Measurements from ENCODE around the gene PCSK2. TPM values are rescaled to one million over a fixed set of nuclear protein-coding genes. Genes with fewer than 3 reads are reported as not detected.
A peak's percentile ranks its signal among the peaks of the same experiment; 100 is the strongest.

The PCSK2 gene
- total RNA-seq, 1 experiment from 2014 or later, result not detected

DNA sequence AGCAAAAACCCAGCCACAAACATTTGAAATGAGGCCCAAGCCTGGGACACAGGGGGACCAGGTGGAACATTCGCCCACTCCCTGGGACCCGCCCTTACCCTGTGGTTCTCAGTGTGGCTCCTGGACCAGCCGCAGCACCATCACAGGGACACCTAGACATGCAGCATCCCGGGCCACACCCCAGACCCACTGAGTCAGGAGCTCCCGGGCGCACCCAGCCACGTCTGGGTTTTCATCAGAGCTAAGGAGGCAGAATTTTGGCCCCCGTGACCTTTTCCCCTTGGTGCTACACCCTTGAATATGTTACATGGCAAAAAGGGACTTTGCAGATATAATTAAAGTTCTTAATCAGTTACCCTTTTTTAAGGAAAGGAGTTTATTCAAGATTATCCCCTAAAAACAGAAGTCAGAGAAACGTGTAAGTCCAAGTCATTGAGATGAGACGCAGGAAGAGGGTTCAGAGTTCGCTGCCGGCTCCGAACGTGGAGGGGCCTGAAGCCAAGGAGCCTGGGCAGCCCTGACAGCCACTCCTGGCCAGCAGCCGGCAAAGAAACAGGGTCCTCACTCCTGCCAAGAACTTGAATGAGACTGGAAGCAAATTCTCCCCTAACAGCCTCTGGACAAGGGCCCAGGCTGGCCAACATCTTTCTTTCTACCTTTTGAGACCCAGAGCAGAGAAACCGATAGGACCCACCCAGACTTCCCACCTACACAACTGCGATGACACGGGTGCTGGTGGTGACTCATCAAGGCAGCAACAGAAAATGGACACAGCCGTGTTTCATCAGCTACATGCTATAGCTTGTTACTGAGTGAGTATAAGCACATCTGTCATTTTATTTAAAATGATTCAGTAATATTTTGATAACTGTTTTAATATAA, 279.0 kb downstream of the PCSK2 start:
- Mint-ChIP-seq H3K4me1 (ENCODE audit: low read depth, unreplicated experiment) (peaks cover 7% of the 10 kb centered on the region), H3K4me3 (ENCODE audit: low read depth, unreplicated experiment) (peak overlapping the region; percentile 56), H3K36me3 (ENCODE audit: insufficient read depth, unreplicated experiment) (no peaks in the 10 kb centered on the region), H3K27me3 (ENCODE audit: unreplicated experiment) (no peaks in the 10 kb centered on the region), H3K27ac (ENCODE audit: unreplicated experiment) (no peak overlapping the region), H3K9me3 (ENCODE audit: low read depth, unreplicated experiment) (no peaks in the 10 kb centered on the region)
- CTCF ChIA-PET, result interaction anchor here (1.0 to 1.2 kb wide), 2 partner anchors 144 to 433 kb away, joined by 3 to 4 read pairs; no protein-coding TSS in a partner anchor
- DNase-seq, result no peak
- intact Hi-C loops (cut with micrococcal nuclease; ENCODE audit: unreplicated experiment), result loop anchor here (10.0 kb wide), 2 partner anchors 109 to 489 kb away; no protein-coding TSS in a partner anchor
- BruUV-seq (replicated peaks), result no TSS peak
- TF ChIP-seq, protein P1, sequence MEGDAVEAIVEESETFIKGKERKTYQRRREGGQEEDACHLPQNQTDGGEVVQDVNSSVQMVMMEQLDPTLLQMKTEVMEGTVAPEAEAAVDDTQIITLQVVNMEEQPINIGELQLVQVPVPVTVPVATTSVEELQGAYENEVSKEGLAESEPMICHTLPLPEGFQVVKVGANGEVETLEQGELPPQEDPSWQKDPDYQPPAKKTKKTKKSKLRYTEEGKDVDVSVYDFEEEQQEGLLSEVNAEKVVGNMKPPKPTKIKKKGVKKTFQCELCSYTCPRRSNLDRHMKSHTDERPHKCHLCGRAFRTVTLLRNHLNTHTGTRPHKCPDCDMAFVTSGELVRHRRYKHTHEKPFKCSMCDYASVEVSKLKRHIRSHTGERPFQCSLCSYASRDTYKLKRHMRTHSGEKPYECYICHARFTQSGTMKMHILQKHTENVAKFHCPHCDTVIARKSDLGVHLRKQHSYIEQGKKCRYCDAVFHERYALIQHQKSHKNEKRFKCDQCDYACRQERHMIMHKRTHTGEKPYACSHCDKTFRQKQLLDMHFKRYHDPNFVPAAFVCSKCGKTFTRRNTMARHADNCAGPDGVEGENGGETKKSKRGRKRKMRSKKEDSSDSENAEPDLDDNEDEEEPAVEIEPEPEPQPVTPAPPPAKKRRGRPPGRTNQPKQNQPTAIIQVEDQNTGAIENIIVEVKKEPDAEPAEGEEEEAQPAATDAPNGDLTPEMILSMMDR (IDR thresholded peaks at IDR 0.05; ENCODE audit: unreplicated experiment), result no peak

DNA sequence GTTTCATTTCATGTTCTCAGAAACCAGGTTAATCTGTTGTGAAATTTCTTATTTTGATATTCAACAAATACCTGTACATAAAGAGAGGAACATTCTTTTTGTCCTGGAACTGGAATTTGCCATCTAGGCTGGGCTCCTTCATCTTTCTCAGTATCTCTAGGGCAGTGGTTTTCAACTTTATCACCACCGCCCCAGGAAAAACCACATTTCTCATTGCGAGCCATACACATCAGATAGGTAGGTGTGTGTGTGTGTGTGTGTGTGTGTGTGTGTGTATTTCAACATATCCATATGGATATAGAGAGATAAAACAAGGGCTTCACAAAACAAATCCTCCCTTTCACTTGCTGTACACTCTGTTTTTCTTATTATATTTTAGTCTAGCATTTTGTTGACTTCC, 280.2 kb downstream of the PCSK2 start:
- intact Hi-C loops (cut with micrococcal nuclease; ENCODE audit: unreplicated experiment), result loop anchor here (10.0 kb wide), 2 partner anchors 108 to 488 kb away; no protein-coding TSS in a partner anchor
- H3K27ac Mint-ChIP-seq (ENCODE audit: unreplicated experiment), result no peak overlapping the region
- H3K4me1 Mint-ChIP-seq (ENCODE audit: low read depth, unreplicated experiment), result peaks cover 7% of the 10 kb centered on the region
- no peak overlapping the region for H3K4me3 Mint-ChIP-seq (ENCODE audit: low read depth, unreplicated experiment)
- H3K9me3 Mint-ChIP-seq (ENCODE audit: low read depth, unreplicated experiment), result no peaks in the 10 kb centered on the region
- DNase-seq, result no peak
- no TSS peak for BruUV-seq (replicated peaks)
- H3K36me3 Mint-ChIP-seq (ENCODE audit: insufficient read depth, unreplicated experiment), result no peaks in the 10 kb centered on the region
- TF ChIP-seq, protein P1 (IDR thresholded peaks at IDR 0.05; ENCODE audit: unreplicated experiment), result no peak
- CTCF ChIA-PET, result no interaction called here
- no peaks in the 10 kb centered on the region for H3K27me3 Mint-ChIP-seq (ENCODE audit: unreplicated experiment)

DNA sequence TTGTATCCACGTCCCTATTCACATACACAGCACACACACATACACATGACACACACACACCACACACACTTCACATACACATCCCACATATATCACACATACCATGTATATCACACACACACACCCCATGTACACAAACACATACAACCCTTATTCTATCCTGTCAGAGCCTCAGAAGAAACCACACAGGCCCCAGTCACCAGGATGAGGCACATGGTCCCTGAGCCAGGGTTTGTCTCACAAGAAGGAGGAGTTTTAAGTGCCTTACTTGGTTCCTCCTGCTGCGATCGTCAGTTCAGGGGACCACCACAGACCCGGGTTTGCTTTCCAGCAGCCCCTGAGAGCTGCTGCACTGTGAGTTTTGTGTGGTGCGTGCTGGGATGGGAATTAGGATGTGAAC, 280.7 kb downstream of the PCSK2 start:
- Mint-ChIP-seq H3K4me1 (ENCODE audit: low read depth, unreplicated experiment) (peaks cover 7% of the 10 kb centered on the region), H3K9me3 (ENCODE audit: low read depth, unreplicated experiment) (no peaks in the 10 kb centered on the region), H3K27me3 (ENCODE audit: unreplicated experiment) (no peaks in the 10 kb centered on the region), H3K27ac (ENCODE audit: unreplicated experiment) (no peak overlapping the region), H3K36me3 (ENCODE audit: insufficient read depth, unreplicated experiment) (no peaks in the 10 kb centered on the region), H3K4me3 (ENCODE audit: low read depth, unreplicated experiment) (no peak overlapping the region)
- CTCF ChIA-PET, result no interaction called here
- BruUV-seq (replicated peaks), result no TSS peak
- intact Hi-C loops (cut with micrococcal nuclease; ENCODE audit: unreplicated experiment), result loop anchor here (10.0 kb wide), 2 partner anchors 107 to 487 kb away; no protein-coding TSS in a partner anchor
- DNase-seq, result no peak
- TF ChIP-seq, protein P1 (IDR thresholded peaks at IDR 0.05; ENCODE audit: unreplicated experiment), result no peak

DNA sequence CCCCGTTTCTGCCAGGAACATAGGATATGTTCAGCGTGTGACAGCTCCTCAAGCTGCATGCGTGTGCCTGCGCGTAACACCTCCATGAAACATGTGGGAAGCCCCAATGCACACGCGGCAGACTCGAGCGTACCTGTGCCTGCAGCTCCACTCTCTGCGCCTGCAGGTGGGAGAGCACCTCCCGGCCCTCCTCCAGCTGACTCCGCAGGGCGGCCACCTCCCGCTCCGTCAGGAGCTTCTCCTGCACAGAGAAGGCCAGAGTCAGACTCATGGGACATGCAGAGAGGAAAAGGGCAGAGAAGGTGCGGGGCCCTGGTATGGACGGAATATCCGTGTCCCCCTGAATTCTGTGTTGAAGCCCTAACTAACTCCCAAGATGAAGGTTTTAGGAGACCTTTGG, 281.9 kb downstream of the PCSK2 start:
- CTCF ChIA-PET, result no interaction called here
- H3K27me3 Mint-ChIP-seq (ENCODE audit: unreplicated experiment), result no peaks in the 10 kb centered on the region
- BruUV-seq (replicated peaks), result no TSS peak
- no peaks in the 10 kb centered on the region for H3K9me3 Mint-ChIP-seq (ENCODE audit: low read depth, unreplicated experiment)
- TF ChIP-seq, protein P1 (IDR thresholded peaks at IDR 0.05; ENCODE audit: unreplicated experiment), result no peak
- intact Hi-C loops (cut with micrococcal nuclease; ENCODE audit: unreplicated experiment), result loop anchor here (10.0 kb wide), 2 partner anchors 106 to 486 kb away; no protein-coding TSS in a partner anchor
- no peak overlapping the region for H3K4me3 Mint-ChIP-seq (ENCODE audit: low read depth, unreplicated experiment)
- H3K27ac Mint-ChIP-seq (ENCODE audit: unreplicated experiment), result no peak overlapping the region
- no peaks in the 10 kb centered on the region for H3K36me3 Mint-ChIP-seq (ENCODE audit: insufficient read depth, unreplicated experiment)
- H3K4me1 Mint-ChIP-seq (ENCODE audit: low read depth, unreplicated experiment), result peaks cover 7% of the 10 kb centered on the region
- no peak for DNase-seq
